NCI-H2107 treated with DMSO at 0.1 percent for 48 hours (cell line): Measurements from ENCODE around the gene FAM222B.

ENCODE experiments used
- DNase-seq: peaks from one replicate; lab custom pipeline; 2025; ENCODE audit not compliant: unreplicated experiment; lab: John Stamatoyannopoulos, UW

The FAM222B gene

GRCh38 chr17:28716740-28717577 is 125.6 kb downstream of the FAM222B start:
- DNase-seq: no peak

DNA sequence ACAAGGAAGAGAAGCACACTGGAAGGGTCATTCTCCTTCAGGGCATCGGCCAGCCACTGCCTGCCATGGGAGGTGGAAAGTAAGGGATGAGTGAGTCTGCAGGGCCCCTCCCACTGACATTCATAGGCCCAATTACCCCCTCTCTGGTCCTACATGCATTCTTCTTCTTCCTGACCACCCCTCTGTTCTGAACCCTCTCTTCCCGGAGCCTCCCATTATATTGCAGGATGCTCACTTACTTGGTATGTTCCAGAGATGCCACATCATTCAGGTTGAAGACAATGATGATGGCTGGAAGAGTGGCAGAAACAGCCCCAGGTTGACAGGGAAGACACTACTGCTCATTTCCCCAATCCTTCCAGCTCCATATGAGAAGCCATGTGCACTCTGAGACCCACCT is 127.4 kb downstream of the FAM222B start:
- DNase-seq: no peak

DNA sequence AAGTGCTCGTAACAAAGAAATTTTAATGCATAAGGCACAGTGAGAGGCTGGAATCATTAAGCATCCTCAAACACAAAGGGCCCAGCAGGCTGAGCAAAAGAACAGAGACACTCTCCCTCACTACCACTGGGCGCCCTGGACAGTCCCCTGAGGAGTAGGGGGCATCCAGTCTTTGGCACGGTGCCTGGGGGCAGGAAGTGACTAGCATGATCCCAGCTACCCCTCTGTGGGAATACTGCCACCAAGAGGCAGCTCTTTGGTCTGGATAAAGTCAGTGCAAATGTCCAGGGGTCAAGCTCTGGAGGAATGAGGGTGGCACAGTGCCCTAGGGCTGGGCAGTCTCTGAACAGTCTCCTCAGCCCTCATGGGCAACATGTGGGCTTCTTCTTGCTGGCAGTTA is 128.3 kb downstream of the FAM222B start:
- DNase-seq: no peak

DNA sequence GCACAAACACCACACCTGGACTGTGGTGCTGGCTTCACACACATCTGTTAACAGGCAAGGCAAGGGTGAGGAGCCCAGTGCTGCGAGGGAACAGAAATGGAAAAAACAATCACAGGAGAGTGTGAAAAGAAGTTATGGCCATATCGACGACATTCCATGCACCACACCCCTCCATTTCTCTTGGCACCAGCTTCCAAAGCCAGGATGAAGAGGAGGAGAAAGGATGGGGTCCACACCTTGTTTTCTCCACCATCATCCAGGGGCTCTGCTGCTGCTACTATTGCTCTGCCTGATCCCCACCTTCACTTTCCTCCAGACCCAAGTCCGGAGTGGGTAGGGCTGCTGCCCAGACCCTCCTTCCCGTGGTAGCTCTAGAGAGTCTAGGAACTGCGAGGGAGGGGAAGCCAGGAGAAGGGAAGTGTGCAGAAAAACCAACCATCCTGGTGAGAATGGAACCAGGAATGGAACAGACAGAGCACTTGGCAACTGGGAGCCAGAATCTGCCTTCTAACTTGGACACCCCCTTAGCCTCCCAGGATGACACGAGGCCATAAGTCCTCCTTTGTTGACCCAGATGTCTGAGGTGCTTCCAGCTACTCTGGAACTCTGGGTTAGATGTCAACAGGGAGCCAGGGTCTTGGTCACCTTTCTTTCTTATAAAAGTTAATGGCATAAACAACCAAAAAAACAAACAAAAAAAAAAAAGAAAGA is 129.7 kb downstream of the FAM222B start:
- no peak for DNase-seq

GRCh38 chr17:28712032-28712704 is 130.4 kb downstream of the FAM222B start:
- no peak for DNase-seq

DNA sequence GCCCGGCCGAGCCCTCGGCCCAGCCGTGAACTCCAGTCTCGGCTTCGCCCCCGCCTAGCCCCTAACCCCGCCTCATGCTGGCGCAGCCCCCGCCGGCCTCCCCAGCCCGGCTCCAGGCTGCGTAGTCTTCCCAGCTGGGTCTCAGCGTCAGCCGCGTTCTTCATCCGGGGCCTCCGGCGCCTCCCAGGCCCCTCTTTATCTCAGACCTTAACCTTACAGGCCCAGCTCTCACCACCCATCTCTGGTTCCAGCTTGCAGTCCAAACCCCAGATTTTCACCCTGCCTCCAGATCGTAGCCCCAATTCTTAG is 130.9 kb downstream of the FAM222B start, which contains the start of gene PROCA1:
Gene PROCA1 (minus strand): TSS at position 166 of the 309 bp plus-strand sequence. CDS start 228 bp downstream, outside the sequence.
- DNase-seq: no peak

DNA sequence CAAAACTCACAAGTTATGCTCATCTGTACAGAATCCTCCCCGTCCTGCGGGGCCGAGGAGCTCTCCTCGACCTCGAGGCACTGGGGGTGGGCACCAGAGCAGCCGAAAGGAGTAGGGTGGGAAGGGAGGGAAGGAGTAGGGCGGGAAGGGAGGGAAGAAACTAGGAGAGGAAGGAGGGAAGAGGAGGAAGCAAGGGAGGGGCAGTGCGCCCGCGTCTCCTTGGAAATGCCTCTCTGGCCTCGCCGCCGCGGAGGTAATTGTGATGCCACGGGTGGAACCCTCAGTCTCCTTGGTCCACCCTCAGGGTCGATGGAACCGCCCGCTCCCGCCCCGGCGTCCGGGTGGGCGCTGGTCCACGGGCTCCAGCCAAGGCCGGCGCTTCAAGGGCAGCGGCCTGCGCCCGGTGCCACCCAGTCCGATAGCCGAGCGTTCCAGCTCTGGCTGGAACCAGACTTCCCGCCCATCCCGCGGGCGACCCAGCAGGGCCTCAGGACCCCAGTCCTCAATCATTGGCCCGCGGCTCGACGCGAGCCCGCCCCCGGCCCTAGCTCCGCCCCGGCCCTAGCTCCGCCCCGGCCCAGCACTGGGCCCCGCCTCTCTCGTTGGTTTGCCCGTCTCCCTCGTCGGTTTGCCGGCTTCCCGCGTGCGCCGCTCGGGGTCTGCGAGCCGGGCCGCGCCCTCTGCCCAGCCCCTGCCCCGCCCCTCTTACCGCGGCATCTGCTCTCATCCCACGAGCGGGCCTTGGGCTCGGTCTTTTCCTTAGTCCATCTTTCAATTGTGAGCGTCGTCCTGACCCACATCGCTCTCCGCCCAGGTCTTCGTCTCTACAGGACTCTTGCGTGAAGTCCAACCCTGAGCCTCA is 131.5 kb downstream of the FAM222B start:
- DNase-seq: peak; percentile 67

DNA sequence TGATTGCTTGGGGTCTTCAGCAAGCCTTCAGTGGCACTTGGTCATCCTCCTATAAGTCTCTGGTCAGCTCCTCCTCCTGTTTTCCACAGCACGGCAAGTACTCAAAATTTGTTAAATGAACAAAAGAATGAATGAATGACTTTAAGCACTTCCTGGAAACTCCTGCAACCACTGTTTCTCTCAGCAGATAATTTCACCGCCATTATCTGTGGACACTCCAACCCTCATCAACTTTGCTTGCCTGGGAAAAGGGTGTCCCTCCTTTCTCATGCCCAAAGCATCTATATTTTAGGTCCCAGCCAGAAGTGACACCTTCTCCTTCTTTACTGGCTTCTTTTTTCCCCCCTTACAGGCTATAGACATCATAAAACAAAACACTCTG is 135.3 kb downstream of the FAM222B start:
- no peak for DNase-seq

DNA sequence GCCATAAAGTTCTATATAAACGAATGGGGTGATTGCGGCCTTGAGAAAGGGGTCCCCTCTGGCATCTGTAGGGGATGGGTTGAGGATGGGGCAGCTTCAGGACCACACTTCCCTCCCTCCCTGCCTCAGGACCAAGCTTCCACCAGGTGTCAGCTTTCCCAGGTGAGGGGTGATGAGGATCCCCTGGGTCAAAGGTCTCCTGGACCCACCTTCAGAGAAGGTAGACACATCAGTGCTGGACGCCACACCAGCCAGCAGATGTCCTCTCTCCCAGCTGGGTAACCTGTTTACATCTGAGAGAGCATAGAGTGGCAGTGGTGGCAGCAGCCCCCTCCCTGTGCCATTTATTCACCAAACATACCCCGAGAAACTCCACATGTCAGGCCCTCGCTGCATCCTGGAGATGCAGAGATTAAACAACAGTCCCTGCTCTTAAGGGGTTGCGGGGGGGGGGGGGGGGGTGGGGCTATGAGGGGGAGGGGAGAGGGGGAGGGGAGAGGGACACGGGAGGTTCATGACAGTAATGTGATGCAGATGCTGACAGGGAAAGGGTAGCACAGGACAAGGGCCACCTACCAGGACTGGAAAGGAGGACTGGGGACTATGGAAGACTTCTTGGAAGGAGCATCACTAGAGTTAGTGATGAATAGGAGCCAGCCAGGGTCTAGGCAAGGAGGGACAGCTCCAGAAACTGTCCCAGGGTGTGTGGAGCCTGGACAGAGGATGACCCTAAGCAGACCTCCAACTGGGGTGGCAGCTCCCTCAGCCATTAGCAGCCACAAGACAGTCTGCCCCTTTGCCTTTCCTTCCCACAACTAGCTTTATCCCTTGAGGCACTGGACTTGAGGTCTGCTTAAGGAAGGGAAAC is 135.9 kb downstream of the FAM222B start:
- no peak for DNase-seq
